Mucosa of descending colon (tissue), 3 donors: ENCODE data around the gene ASCL3. TPM values are rescaled to one million over a fixed set of nuclear protein-coding genes. Genes with fewer than 3 reads are reported as not detected.
"Not testable (repeated sequence)": the region's sequence is repeated elsewhere in the genome, so short reads cannot be mapped to it uniquely, and the experiment has no call there.

Experiments used
- ATAC-seq: fragments of 200-7000 bp; cut with Tn5 transposase; one replicate; pipeline ENCODE4 v1.9.1; 2020; ENCODE audit warnings: mild to moderate bottlenecking, moderate library complexity
- DNase-seq, 3 donors: peaks; one replicate each; pipeline ENCODE4 v3.0.0-alpha.2; 2020
- H3K36me3 ChIP-seq: fragments of 200-600 bp; one replicate; pipeline ENCODE4 v1.8.0; 2021; ENCODE audit warnings: low read depth, mild to moderate bottlenecking
- H3K4me1 ChIP-seq: fragments of 200-600 bp; one replicate; pipeline ENCODE4 v1.8.0; 2021; ENCODE audit warnings: low read depth, mild to moderate bottlenecking
- H3K4me3 ChIP-seq: fragments of 200-600 bp; one replicate; pipeline ENCODE4 v1.8.0; 2021; ENCODE audit warnings: mild to moderate bottlenecking
- H3K9me3 ChIP-seq: fragments of 200-600 bp; one replicate; pipeline ENCODE4 v1.8.0; 2021; ENCODE audit warnings: mild to moderate bottlenecking
- intact Hi-C, 2 donors: fragments of 100-400 bp; cut with DNase I in 1 of 2; cut with micrococcal nuclease in 1 of 2; formaldehyde crosslinking; loops; one replicate each; pipeline versions ENCODE4 v1.11.0 to v1.11.1; 2022; cut with DNase I, micrococcal nuclease
- long read RNA-seq, 2 donors: library from polyadenylated mRNA; unstranded; transcript quantifications; one replicate each; pipeline ENCODE4 v2.0.0, GENCODE V29; 2019 to 2021
- total RNA-seq, 3 donors: library from RNA; stranded (reverse); fragmentation: NEBNext Ultra II Directional in 2 of 3; extraction: Animal tissue kit (Norgen Biotek cat#: 25700) in 2 of 3; gene quantifications; one replicate each; pipeline versions ENCODE4 v1.2.1 to v1.2.4, GENCODE V29; 2021 to 2023
- TF ChIP-seq, protein P1 (sequence below): fragments of 200-600 bp; IDR thresholded peaks from one replicate; pipeline ENCODE4 v1.8.0; 2022; ENCODE audit warnings: antibody characterized with exemption, mild to moderate bottlenecking
- donor health status: DM: no; HTN: no; CAD: no; lungs with moderate emphysema.
- donor health status: DM: no; HTN: no; CAD: no.
- donor health status: DM: no; HTN: yes; CAD: no.

The ASCL3 gene, protein sequence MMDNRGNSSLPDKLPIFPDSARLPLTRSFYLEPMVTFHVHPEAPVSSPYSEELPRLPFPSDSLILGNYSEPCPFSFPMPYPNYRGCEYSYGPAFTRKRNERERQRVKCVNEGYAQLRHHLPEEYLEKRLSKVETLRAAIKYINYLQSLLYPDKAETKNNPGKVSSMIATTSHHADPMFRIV
- total RNA-seq = not detected
- long read RNA-seq, donor 1, partial matches to known transcripts = 0 of 3 reads
- long read RNA-seq, donor 1, other reads (novel, unspliced or antisense) = 0 of 3 reads
- long read RNA-seq, donor 2 = 0 reads

DNA sequence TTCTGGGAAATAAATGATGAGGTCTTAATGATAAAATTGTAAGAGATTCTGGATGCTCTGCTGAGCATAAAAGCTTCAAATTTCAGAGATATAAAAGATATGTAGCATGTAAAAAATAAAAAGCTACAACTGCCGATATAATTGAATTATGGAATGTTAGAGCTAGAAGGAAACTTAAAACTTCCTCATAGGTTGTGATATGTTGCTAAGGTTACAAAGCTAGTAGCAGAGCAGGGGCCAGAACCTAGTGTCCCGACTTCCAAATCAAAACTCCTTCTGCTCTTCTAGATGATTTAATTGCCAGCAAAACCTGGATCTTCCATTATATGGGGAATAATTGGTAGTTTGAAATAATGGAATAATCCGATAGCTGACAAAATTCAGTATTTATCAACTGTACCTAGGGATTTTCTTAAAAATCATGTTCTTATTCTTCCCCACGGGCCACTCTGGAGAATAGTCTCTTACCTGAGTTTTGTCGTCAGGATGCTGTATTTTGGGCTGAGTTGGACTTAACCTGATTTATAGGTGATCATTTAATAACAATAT, at the start of gene ASCL3:
Gene ASCL3 (minus strand): TSS at position 499 of the 549 bp plus-strand sequence. CDS start 4,855 bp downstream, outside the sequence.
- H3K4me1 ChIP-seq = no peaks in the 10 kb centered on the region
- ATAC-seq (no peak), DNase-seq (no peak)
- H3K9me3 ChIP-seq = no peaks in the 10 kb centered on the region
- H3K36me3 ChIP-seq = no peaks in the 10 kb centered on the region
- H3K4me3 ChIP-seq = no peak within 1 kb of the TSS
- TF ChIP-seq, protein P1, sequence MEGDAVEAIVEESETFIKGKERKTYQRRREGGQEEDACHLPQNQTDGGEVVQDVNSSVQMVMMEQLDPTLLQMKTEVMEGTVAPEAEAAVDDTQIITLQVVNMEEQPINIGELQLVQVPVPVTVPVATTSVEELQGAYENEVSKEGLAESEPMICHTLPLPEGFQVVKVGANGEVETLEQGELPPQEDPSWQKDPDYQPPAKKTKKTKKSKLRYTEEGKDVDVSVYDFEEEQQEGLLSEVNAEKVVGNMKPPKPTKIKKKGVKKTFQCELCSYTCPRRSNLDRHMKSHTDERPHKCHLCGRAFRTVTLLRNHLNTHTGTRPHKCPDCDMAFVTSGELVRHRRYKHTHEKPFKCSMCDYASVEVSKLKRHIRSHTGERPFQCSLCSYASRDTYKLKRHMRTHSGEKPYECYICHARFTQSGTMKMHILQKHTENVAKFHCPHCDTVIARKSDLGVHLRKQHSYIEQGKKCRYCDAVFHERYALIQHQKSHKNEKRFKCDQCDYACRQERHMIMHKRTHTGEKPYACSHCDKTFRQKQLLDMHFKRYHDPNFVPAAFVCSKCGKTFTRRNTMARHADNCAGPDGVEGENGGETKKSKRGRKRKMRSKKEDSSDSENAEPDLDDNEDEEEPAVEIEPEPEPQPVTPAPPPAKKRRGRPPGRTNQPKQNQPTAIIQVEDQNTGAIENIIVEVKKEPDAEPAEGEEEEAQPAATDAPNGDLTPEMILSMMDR = no peak
- intact Hi-C loops = no loop called here

DNA sequence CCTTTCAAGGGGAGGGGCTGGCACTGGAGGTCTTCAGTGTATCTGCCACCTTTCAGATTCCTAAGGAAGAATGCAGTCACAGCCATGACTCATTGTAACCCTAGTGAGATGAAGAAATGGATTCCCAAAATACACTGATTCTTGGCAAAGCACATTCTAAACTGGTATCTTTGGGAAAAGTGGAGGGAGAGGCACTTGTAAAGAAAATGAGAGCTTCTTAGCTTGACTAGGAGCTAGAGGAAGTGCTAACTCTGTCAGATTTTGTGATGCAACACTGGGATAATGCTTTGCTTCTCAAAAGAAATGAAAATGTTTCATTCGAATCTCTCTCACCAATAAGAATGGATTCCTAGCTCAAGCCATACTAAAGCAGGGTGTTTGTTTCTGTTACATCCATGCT, 46.6 kb upstream of the ASCL3 start:
- intact Hi-C loops = no loop called here
- TF ChIP-seq, protein P1 = no peak
- Histone ChIP-seq H3K4me3 (no peak overlapping the region), H3K36me3 (no peaks in the 10 kb centered on the region), H3K4me1 (no peaks in the 10 kb centered on the region), H3K9me3 (no peaks in the 10 kb centered on the region)
- DNase-seq = no peak
- no peak for ATAC-seq

DNA sequence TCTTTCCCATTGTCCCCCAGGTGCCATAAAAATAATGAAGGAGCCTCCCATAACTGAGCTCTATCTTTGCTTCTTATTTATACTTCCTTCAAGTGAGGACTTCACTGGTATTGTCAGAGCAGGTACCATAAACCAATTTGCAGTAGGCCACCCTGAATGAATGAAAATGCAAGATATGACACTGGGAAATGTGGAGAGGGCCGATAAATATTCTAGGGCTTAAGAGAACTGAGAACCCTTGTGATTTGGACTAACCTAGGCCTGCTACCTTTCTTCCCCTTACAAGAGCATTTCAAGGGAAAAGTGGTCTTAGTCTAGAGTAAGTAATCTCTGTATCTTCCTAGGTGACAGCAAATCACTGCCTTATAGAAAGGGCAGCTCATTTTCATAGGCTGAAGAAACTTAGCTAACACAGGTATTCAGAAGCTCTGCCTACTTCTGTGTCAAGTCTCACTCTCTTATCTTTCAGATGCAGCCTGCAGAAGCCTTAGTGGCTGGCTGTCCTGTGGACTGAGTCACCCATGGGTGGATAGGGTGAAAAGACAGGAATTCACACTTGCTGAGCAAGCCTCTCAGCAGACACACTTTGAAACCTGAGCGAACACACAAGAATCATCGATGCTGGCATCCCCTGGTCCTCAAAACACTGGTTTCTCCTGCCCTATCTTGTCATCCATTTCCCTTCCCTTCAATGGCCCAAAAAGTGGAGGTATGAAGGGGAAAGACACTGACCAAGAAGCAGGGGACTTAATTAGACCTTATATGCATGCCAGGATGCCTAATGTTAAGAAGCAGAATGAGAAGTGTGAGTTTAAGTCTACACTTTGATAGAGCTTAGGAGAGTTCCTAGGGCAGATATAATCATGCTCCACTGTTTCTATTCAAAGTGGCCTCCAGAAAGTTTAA, 45.8 kb upstream of the ASCL3 start:
- no peaks in the 10 kb centered on the region for H3K4me1 ChIP-seq
- H3K36me3 ChIP-seq = no peaks in the 10 kb centered on the region
- H3K9me3 ChIP-seq = no peaks in the 10 kb centered on the region
- TF ChIP-seq, protein P1 = no peak
- DNase-seq (no peak), ATAC-seq (no peak)
- intact Hi-C loops = no loop called here
- no peak overlapping the region for H3K4me3 ChIP-seq

DNA sequence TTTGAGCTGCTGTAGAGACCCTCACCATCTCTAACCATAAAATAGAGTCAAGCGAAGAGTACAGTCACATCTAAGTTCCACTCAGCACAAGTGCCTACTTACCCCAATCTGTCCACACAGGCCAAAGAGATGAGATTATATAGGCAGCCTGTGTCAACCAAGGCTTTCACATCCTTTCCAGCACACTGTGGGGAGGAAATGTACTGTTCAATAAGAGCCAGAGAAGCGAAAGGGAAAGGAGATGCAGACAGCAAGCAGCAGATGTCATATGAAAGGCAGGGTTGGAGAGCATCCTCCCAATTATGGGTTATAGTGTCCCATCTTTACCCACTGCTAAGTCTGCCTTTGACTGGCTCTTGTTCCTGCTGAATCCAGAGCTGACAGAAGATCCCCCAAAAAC, 44.6 kb upstream of the ASCL3 start:
- H3K36me3 ChIP-seq = no peaks in the 10 kb centered on the region
- DNase-seq = no peak
- no peaks in the 10 kb centered on the region for H3K4me1 ChIP-seq
- intact Hi-C loops = no loop called here
- ATAC-seq = no peak
- H3K4me3 ChIP-seq = no peak overlapping the region
- TF ChIP-seq, protein P1 = no peak
- H3K9me3 ChIP-seq = no peaks in the 10 kb centered on the region

DNA sequence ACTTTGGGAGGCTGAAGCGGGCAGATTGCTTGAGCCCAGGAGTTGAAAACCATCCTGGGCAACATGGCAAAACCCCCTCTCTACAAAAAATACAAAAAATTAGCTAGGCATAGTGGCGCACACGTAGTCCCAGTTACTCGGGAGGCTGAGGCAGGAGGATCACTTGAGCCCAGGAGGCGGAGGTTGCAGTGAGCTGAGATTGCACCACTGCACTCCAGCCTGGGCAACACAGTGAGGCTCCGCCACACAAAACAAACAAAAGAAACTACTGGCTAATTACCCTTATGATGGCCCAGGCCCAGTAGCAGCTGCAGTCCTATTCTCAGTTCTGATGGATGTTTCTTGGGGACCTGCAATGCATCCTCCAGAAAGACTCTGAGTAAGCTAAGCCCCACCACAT, 44.0 kb upstream of the ASCL3 start:
- H3K4me3 ChIP-seq, DNase-seq, H3K4me1 ChIP-seq, ATAC-seq, H3K36me3 ChIP-seq, H3K9me3 ChIP-seq, intact Hi-C loops: not testable (repeated sequence)

DNA sequence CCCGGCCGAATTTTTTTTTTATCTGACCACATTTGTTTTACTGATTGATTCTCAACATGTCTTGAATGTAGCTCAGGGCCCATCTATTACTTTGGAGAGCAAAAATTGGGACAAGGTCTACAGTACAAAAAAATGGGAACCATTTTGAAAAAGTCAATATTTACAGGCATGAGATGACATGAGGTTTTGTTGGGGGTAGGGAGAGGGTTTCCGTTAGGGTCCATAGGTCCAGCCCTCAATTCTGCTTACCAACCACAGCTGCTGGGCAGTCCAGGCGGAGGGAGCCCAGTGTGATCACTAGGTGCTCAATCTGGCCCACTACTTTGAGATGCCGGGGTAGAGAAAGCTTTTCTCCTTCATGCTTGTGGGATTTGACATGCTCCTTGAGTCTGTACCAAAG, 42.6 kb upstream of the ASCL3 start:
- no peaks in the 10 kb centered on the region for H3K9me3 ChIP-seq
- H3K36me3 ChIP-seq = no peaks in the 10 kb centered on the region
- ATAC-seq = no peak
- DNase-seq = no peak
- TF ChIP-seq, protein P1 = no peak
- intact Hi-C loops = no loop called here
- no peak overlapping the region for H3K4me3 ChIP-seq
- H3K4me1 ChIP-seq = no peaks in the 10 kb centered on the region
